ENCODE measurements around the gene APP. TPM values are rescaled to one million over a fixed set of nuclear protein-coding genes. Genes with fewer than 3 reads are reported as not detected.

The APP gene
- total RNA-seq, 3 donors from 2014 or later (not counting 1 experiment from before 2014, with no cell fraction given) = 5.1 to 10.6 (median 7.8) TPM

DNA sequence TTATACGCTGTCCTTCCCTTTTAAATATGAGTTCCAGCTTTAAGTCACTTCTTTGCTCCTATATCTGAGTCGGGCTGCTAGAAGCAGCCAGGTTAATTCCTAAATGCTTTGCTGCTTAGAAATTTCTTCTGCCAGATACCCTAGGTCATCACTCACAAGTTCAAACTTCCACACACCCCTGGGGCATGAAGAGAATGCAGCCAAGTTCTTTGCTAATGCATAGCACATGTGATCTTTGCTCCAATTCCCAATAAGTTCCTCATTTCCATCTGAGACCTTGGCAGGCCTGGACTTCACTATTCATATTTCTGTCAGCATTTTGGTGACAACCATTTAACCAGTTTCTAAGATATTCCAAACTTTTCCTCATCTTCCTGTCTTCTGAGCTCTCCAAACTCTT, 14.5 kb upstream of the APP start:
- H3K4me1 ChIP-seq (ENCODE audit: control insufficient read depth, insufficient read depth, low read length) = no peaks in the 10 kb centered on the region
- Mint-ChIP-seq H3K36me3 (no peaks in the 10 kb centered on the region), H3K27ac (no peak overlapping the region), H3K4me3 (no peak overlapping the region), H3K9me3 (no peaks in the 10 kb centered on the region), H3K27me3 (ENCODE audit: low read depth in 2 of 2) (no peaks in the 10 kb centered on the region), H3K4me1 (no peaks in the 10 kb centered on the region)
- no peaks in the 10 kb centered on the region for H3K27me3 ChIP-seq (ENCODE audit: control insufficient read depth, insufficient read depth, low read length)
- TF ChIP-seq CTCF (IDR thresholded peaks at IDR 0.05) = no peak
- no peak overlapping the region for H3K27ac ChIP-seq (ENCODE audit: low read length)
- WGBS (ENCODE audit: insufficient coverage) = 61% methylated on average over 2 of the region's 2 CpGs
- DNase-seq = no peak
- intact Hi-C loops (cut with micrococcal nuclease) = no loop called here
- H3K36me3 ChIP-seq (ENCODE audit: control insufficient read depth, insufficient read depth, low read length) = no peaks in the 10 kb centered on the region
- H3K4me3 ChIP-seq (ENCODE audit: low read length) = no peak overlapping the region
- H3K9me3 ChIP-seq (ENCODE audit: control insufficient read depth, insufficient read depth, low read length) = no peaks in the 10 kb centered on the region
- no peak for ATAC-seq

GRCh38 chr21:26179501-26179900, 8.9 kb upstream of the APP start:
- Histone ChIP-seq H3K36me3 (ENCODE audit: control insufficient read depth, insufficient read depth, low read length) (no peaks in the 10 kb centered on the region), H3K27me3 (ENCODE audit: control insufficient read depth, insufficient read depth, low read length) (no peaks in the 10 kb centered on the region), H3K4me3 (ENCODE audit: low read length) (no peak overlapping the region), H3K27ac (ENCODE audit: low read length) (no peak overlapping the region), H3K4me1 (ENCODE audit: control insufficient read depth, insufficient read depth, low read length) (no peaks in the 10 kb centered on the region), H3K9me3 (ENCODE audit: control insufficient read depth, insufficient read depth, low read length) (no peaks in the 10 kb centered on the region)
- DNase-seq (no peak), ATAC-seq (no peak)
- intact Hi-C loops (cut with micrococcal nuclease) = no loop called here
- no peaks in the 10 kb centered on the region for H3K4me1 Mint-ChIP-seq
- peaks cover 5 to 8% of the 10 kb centered on the region in 2 donors for H3K27me3 Mint-ChIP-seq (ENCODE audit: low read depth in 2 of 2)
- TF ChIP-seq CTCF (IDR thresholded peaks at IDR 0.05) = no peak
- H3K9me3 Mint-ChIP-seq = no peaks in the 10 kb centered on the region
- no peaks in the 10 kb centered on the region for H3K36me3 Mint-ChIP-seq
- WGBS (ENCODE audit: insufficient coverage) = 89% methylated on average over 4 of the region's 4 CpGs
- no peak overlapping the region for H3K4me3 Mint-ChIP-seq
- H3K27ac Mint-ChIP-seq = no peak overlapping the region

- Histone ChIP-seq H3K27me3 (ENCODE audit: control insufficient read depth, insufficient read depth, low read length) (no peaks in the 10 kb centered on the region), H3K9me3 (ENCODE audit: control insufficient read depth, insufficient read depth, low read length) (no peaks in the 10 kb centered on the region), H3K4me3 (ENCODE audit: low read length) (no peak overlapping the region), H3K4me1 (ENCODE audit: control insufficient read depth, insufficient read depth, low read length) (no peaks in the 10 kb centered on the region), H3K36me3 (ENCODE audit: control insufficient read depth, insufficient read depth, low read length) (no peaks in the 10 kb centered on the region), H3K27ac (ENCODE audit: low read length) (no peak overlapping the region)
- WGBS (ENCODE audit: insufficient coverage) = 67% methylated on average over 4 of the region's 5 CpGs
- no peaks in the 10 kb centered on the region for H3K9me3 Mint-ChIP-seq
- H3K4me1 Mint-ChIP-seq = no peaks in the 10 kb centered on the region
- H3K36me3 Mint-ChIP-seq = no peaks in the 10 kb centered on the region
- intact Hi-C loops (cut with micrococcal nuclease) = no loop called here
- no peak overlapping the region for H3K4me3 Mint-ChIP-seq
- no peak for TF ChIP-seq CTCF (IDR thresholded peaks at IDR 0.05)
- DNase-seq = no peak
- H3K27me3 Mint-ChIP-seq (ENCODE audit: low read depth in 2 of 2) = peaks cover 8 to 17% of the 10 kb centered on the region in 2 donors
- ATAC-seq = no peak
- H3K27ac Mint-ChIP-seq = no peak overlapping the region
Observed at GRCh38 chr21:26177746-26178426, 7.3 kb upstream of the APP start.

DNA sequence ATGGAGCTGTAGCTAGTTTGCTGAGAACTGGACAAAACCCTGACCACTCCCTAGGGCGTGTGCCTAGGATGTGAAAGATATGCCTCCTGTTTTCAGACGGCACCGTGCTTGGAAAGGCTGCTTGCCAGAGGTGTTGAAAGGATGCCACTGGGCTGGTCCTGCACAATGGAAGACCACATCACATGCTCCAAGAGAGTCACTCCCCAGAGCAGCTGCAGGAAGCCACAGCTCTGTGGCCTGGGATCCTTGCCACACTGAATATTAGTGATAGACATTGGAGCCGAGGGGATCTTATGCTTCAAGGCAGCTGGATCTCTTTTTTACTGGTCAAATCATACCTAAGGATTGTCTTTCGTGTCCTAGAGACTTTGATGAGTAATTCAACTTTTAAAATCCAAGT, 6.6 kb upstream of the APP start:
- no peak for ATAC-seq
- no peaks in the 10 kb centered on the region for H3K36me3 Mint-ChIP-seq
- intact Hi-C loops (cut with micrococcal nuclease) = no loop called here
- Histone ChIP-seq H3K27me3 (ENCODE audit: control insufficient read depth, insufficient read depth, low read length) (no peaks in the 10 kb centered on the region), H3K4me3 (ENCODE audit: low read length) (no peak overlapping the region), H3K9me3 (ENCODE audit: control insufficient read depth, insufficient read depth, low read length) (no peaks in the 10 kb centered on the region), H3K4me1 (ENCODE audit: control insufficient read depth, insufficient read depth, low read length) (no peaks in the 10 kb centered on the region), H3K36me3 (ENCODE audit: control insufficient read depth, insufficient read depth, low read length) (no peaks in the 10 kb centered on the region), H3K27ac (ENCODE audit: low read length) (no peak overlapping the region)
- no peaks in the 10 kb centered on the region for H3K4me1 Mint-ChIP-seq
- peaks cover 8 to 17% of the 10 kb centered on the region in 2 donors for H3K27me3 Mint-ChIP-seq (ENCODE audit: low read depth in 2 of 2)
- no peak overlapping the region for H3K4me3 Mint-ChIP-seq
- H3K27ac Mint-ChIP-seq = no peak overlapping the region
- TF ChIP-seq CTCF (IDR thresholded peaks at IDR 0.05) = no peak
- no peak for DNase-seq
- WGBS (ENCODE audit: insufficient coverage) = 41% methylated on average over 5 of the region's 5 CpGs
- no peaks in the 10 kb centered on the region for H3K9me3 Mint-ChIP-seq
